Right lobe of liver (tissue), 4 donors: ENCODE measurements around the gene RDH8.

Experiments
- CTCF ChIP-seq, 4 donors: fragments of 200-600 bp in 3 of 4; fragments of 450-650 bp in 1 of 4; IDR thresholded peaks; one replicate each; pipeline versions ENCODE4 v1.5.1 to v1.8.0; 2016 to 2022; ENCODE audit warnings: antibody characterized with exemption in 4 of 4, mild to moderate bottlenecking in 2 of 4
- POLR2A ChIP-seq: fragments of 450-650 bp; IDR thresholded peaks from one replicate; pipeline ENCODE4 v1.6.1; 2017; ENCODE audit warnings: antibody characterized with exemption, mild to moderate bottlenecking
- donor health status: DM: no; HTN: no; CAD: no.
- donor health status: DM: no; HTN: no; CAD: no.
- donor health status: DM: no; HTN: yes; CAD: no.

- TF ChIP-seq CTCF (IDR thresholded peaks at IDR 0.05), result no peak
- TF ChIP-seq POLR2A, result no peak
These were observed 20.3 kb downstream of the RDH8 start for GRCh38 chr19:10033614-10034013.
